ENCODE measurements around the gene CDKN2B. TPM values are rescaled to one million over a fixed set of nuclear protein-coding genes. Genes with fewer than 3 reads are reported as not detected.

The CDKN2B gene
- total RNA-seq, 1 donor = 16.0 TPM

DNA sequence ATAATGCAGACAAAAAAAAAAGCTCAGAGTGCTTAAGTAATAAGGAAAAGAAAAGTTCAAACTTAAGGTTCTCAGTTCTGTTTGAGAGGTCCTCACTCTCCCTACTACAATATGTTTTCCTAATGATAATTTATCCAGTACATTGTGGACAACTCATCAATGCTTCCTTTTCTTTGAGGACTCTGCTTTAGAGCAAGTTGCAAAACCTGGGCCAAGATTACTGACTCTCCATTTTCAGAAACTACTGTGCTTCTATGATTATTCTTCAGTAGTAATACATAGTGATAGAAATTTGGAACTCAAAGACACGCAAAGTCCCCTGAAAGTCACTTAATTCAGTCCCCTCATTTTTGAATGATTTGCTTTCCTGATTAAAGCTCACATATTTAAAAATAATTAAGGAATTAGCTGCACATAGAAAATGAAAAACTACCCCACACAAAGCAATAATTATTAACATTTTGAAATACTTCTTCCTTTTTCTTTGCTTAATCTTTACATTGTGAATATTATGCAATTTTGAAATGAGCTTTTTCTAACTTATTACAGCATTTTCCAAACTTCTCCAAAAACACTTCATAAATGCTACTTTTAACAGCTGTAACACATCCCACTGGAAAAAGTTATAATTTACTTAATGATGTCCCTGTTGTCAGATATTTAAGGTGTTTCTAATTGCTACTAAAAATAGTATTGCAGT is 26.1 kb downstream of the CDKN2B start:
- TF ChIP-seq, protein P1, sequence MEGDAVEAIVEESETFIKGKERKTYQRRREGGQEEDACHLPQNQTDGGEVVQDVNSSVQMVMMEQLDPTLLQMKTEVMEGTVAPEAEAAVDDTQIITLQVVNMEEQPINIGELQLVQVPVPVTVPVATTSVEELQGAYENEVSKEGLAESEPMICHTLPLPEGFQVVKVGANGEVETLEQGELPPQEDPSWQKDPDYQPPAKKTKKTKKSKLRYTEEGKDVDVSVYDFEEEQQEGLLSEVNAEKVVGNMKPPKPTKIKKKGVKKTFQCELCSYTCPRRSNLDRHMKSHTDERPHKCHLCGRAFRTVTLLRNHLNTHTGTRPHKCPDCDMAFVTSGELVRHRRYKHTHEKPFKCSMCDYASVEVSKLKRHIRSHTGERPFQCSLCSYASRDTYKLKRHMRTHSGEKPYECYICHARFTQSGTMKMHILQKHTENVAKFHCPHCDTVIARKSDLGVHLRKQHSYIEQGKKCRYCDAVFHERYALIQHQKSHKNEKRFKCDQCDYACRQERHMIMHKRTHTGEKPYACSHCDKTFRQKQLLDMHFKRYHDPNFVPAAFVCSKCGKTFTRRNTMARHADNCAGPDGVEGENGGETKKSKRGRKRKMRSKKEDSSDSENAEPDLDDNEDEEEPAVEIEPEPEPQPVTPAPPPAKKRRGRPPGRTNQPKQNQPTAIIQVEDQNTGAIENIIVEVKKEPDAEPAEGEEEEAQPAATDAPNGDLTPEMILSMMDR (IDR thresholded peaks at IDR 0.05; ENCODE audit: insufficient read depth, low read length) = no peak
- no peak for DNase-seq (ENCODE audit: low read depth)
- no peak overlapping the region for H3K4me3 ChIP-seq (ENCODE audit: low read depth, low read length)

DNA sequence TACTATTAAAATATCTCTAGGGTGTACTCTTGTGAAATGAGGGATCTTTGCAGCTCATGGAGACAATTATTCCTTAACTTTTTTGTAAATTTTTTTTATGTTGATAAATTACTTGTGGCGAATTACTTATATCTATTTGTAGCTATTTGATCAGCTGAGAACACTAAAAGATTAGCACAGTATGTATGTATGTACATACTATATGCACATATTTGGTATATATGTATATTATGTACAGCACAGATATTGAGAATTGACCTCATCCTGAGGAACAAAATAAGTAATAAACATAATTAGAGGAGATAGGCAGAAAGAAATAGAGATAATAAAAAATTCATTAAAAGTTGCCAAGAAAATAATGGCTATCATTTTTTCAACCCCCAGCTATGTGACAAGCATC is 26.7 kb downstream of the CDKN2B start:
- TF ChIP-seq, protein P1 (IDR thresholded peaks at IDR 0.05; ENCODE audit: insufficient read depth, low read length) = no peak
- no peak for DNase-seq (ENCODE audit: low read depth)
- H3K4me3 ChIP-seq (ENCODE audit: low read depth, low read length) = no peak overlapping the region

DNA sequence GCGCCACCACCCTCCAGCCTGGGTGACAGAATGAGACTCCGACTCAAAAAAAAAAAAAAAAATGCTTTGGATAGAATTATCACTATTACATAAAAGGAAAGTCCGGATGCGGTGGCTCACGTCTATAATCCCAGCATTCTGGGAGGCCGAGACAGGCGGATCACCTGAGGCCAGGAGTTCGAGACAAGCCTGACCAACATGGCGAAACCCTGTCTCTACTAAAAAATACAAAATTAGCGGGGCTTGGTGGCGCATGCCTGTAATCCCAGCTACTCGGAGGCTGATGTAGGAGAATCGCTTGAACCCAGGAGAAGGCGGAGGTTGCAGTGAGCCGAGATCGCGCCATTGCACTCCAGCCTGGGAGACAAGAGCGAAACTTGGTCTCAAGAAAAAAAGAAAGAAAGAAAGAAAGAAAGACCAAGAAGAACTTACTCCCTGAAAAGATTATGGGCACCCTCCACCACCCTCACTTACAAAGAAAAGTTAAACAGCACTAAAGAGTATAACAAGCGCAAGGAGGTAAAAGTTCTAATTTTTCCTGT is 32.7 kb downstream of the CDKN2B start:
- no peak for DNase-seq (ENCODE audit: low read depth)
- no peak overlapping the region for H3K4me3 ChIP-seq (ENCODE audit: low read depth, low read length)
- TF ChIP-seq, protein P1 (IDR thresholded peaks at IDR 0.05; ENCODE audit: insufficient read depth, low read length) = no peak

DNA sequence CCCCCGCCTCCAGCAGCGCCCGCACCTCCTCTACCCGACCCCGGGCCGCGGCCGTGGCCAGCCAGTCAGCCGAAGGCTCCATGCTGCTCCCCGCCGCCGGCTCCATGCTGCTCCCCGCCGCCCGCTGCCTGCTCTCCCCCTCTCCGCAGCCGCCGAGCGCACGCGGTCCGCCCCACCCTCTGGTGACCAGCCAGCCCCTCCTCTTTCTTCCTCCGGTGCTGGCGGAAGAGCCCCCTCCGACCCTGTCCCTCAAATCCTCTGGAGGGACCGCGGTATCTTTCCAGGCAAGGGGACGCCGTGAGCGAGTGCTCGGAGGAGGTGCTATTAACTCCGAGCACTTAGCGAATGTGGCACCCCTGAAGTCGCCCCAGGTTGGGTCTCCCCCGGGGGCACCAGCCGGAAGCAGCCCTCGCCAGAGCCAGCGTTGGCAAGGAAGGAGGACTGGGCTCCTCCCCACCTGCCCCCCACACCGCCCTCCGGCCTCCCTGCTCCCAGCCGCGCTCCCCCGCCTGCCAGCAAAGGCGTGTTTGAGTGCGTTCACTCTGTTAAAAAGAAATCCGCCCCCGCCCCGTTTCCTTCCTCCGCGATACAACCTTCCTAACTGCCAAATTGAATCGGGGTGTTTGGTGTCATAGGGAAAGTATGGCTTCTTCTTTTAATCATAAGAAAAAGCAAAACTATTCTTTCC is 34.2 kb downstream of the CDKN2B start:
- no peak for DNase-seq (ENCODE audit: low read depth)
- peak overlapping the region; percentile 68 for H3K4me3 ChIP-seq (ENCODE audit: low read depth, low read length)
- TF ChIP-seq, protein P1 (IDR thresholded peaks at IDR 0.05; ENCODE audit: insufficient read depth, low read length) = no peak

DNA sequence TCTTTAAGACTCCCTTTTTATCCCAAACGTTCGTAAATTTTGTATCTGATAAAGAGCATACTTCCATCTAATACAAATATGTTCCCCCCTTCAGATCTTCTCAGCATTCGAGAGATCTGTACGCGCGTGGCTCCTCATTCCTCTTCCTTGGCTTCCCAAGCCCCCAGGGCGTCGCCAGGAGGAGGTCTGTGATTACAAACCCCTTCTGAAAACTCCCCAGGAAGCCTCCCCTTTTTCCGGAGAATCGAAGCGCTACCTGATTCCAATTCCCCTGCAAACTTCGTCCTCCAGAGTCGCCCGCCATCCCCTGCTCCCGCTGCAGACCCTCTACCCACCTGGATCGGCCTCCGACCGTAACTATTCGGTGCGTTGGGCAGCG is 34.8 kb downstream of the CDKN2B start:
- no peak for DNase-seq (ENCODE audit: low read depth)
- H3K4me3 ChIP-seq (ENCODE audit: low read depth, low read length) = peak overlapping the region; percentile 68
- TF ChIP-seq, protein P1 (IDR thresholded peaks at IDR 0.05; ENCODE audit: insufficient read depth, low read length) = no peak

DNA sequence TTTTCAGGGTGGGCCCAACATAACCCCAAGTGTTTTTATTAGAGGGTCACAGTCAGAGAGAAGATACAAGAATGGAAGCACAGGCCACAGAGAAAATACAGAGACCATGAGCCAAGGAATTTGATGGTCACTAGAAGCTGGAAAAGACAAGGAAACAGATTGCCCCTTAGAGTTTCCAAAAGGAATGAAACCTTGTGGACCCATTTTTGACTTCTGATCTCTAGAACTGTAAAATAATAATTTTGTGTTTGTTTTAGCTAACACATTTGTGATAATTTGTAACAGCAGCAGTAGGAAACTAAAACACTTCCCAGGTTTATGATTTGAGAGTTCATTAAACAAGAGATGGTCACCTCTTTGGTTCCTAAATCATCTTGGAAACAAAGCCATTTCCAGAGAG is 36.7 kb downstream of the CDKN2B start:
- no peak for DNase-seq (ENCODE audit: low read depth)
- TF ChIP-seq, protein P1 (IDR thresholded peaks at IDR 0.05; ENCODE audit: insufficient read depth, low read length) = no peak
- no peak overlapping the region for H3K4me3 ChIP-seq (ENCODE audit: low read depth, low read length)

All from fibroblast of the aortic adventitia (primary cell).